Epidermal melanocyte (primary cell): Measurements from ENCODE around the gene PDLIM1.
"Not testable (repeated sequence)": the region's sequence is repeated elsewhere in the genome, so short reads cannot be mapped to it uniquely, and the experiment has no call there.

ENCODE experiments used
- DNase-seq: peaks from one replicate; pipeline ENCODE4 v3.0.0; 2011; ENCODE audit warnings: low spot score; ENCODE audit not compliant: insufficient read length

PDLIM1 gene

DNA sequence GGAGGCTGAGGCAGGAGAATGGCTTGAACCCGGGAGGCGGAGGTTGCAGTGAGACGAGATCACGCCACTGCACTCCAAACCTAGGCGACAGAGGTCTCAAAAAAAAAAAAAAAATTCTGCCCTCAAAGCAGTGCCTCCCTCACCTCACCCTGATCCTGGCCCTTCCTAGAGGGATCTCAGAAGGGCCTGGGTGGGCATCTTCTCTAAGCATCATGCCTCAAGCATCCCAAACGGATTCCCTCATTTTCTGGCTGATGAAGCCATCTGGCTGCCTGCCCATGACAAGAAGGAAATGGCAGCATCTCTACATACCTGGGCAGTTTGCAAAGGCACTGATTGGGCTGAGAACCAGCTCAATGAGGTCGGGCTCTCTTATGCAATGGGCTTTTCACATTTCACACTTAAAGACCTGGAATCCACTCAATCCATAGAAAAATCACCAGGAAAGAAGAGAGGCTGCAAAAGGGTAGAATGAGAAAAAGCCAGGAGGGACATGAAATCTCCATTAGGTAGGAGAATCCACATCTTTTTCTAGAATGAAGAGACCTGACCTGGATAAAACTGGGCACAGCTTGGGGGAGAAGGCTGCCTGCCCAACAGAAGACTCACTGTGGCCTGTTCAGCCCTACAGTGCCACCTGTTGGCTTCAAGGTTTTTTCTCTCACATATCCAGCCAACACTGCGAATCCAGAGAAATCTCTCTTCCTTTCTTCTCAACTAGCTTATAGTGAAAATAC, 48.1 kb downstream of the PDLIM1 start:
- peak; percentile 50 for DNase-seq

DNA sequence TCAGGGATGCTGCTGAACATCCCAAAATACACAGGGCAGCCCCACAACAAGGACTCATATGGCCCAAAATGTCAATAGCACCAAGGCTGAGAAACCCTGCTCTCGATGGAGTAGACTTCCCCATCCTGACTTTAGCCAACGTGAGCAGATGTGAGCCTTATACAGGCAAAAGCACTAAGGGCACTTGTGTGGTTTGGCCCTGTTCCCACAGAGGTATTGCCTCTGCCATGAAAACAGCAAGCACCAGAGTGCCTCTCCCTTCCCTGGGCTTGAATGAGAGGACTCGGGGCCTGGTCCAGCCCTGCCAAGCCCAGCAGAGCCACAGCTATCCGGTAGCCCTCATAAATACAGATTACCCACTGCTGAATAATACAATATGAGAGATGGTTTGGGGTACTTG, 49.3 kb downstream of the PDLIM1 start:
- DNase-seq: no peak

- no peak for DNase-seq
Observed at GRCh38 chr10:95240811-95241210, 50.0 kb downstream of the PDLIM1 start.

DNA sequence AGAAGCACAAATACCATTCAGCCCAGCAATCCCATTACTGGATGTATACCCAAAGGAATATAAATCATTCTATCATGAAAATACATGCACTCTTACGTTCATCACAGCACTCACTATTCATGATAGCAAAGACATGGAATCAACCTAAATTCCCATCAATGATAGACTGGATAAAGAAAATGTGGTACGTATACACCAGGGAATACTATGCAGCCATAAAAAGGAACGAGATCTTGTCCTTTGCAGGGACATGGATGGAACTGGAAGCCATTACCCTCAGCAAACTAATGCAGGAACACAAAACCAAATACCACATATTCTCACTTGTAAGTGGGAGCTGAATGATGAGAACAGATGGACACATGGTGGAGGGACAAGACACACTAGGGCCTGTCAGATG, 50.7 kb downstream of the PDLIM1 start:
- not testable (repeated sequence) for DNase-seq

GRCh38 chr10:95237376-95238170, 53.2 kb downstream of the PDLIM1 start:
- DNase-seq: no peak

GRCh38 chr10:95236068-95236903, 54.5 kb downstream of the PDLIM1 start:
- no peak for DNase-seq

DNA sequence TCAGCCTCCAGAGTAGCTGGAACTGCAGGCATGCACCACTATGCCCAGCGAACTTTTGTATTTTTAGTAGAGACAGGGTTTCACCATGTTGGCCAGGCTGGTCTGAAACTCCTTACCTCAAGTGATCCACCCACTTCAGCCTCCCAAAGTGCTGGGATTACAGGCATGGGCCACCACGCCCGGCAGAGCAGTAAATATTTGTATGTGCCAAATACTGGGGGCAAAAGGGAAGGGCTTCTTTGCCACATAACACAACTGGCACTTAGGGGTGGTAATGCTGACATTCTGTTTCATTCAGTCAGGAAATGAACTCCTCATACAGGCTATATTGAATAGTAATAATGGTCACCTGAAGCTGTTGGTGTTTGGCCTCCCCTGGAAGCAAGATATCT, 55.1 kb downstream of the PDLIM1 start:
- DNase-seq: no peak

GRCh38 chr10:95234951-95235350, 55.9 kb downstream of the PDLIM1 start:
- no peak for DNase-seq

GRCh38 chr10:95233377-95234034, 57.3 kb downstream of the PDLIM1 start:
- DNase-seq: no peak

DNA sequence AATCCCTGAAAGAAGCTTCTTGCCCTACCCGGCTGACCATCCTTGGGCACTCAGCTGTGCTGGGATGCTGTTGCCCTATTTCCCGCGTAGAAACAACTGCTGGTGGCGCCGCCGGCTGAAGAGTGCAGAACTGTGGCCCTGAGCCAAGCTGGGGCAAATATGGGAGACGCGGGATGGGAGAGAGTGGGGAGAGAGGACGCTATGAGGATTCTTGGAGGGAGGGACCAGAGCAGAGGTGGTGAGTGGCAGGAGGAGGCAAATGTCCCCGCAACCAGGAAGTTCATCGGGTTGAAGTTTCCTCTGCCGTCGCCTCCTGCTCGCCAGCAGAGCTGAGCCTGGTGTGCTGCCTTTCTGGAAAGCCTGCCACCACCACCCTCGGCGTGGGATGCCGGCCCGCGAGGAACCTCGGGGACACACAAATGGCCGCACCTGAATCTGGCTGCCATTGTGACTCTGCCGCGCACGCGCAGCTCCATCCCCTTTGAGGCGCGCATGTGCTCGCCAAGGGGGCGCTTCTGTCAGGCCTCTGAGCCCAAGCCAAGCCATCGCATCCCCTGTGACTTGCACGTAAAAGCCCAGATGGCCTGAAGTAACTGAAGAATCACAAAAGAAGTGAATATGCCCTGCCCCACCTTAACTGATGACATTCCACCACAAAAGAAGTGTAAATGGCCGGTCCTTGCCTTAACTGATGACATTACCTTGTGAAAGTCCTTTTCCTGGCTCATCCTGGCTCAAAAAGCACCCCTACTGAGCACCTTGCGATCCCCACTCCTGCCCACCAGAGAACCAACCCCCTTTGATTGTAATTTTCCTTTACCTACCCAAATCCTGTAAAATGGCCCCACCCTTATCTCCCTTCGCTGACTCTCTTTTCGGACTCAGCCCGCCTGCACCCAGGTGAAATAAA, 59.9 kb downstream of the PDLIM1 start:
- not testable (repeated sequence) for DNase-seq

DNA sequence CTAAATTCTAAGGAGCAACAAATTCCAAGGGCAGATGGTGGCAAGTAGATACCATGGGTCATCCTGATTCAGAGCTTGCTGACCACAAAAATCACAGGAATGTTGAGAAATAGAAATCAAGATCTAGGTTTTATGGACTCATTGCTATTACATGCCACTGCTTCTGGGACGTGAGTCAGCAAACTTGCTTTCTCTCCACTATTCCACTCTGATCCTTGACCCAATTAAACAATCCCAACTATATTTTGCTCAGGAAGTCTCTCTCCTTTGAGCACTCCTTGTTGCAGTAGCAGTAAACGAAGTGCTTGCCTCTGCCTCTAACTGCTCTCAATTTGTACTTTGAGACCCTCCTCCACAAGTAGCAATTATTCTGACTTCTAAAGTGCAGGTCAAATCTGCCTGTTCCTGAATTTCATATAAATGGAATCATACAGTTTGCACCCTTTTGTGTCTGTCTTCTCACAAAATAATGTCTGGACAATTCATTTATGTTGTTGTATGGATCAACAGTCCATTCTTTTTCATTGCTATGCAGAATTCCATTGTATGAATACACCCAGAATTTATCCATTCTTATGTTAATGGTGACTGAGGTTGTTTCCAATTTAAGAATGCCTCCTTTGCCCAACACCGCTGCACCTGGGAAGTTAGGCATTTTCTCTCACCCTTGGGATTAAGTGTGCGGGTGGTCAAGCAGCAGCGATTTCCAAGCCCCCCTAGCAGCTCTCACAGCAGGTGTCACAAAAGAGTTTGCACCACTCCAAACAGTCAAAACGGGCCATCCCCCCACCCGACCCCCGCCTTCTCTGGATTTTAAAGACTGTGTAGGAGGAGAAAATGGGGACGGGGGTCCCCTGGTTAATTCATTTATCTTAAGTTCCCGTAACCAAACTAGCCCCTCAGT, 60.8 kb downstream of the PDLIM1 start:
- peak; percentile 26 for DNase-seq

DNA sequence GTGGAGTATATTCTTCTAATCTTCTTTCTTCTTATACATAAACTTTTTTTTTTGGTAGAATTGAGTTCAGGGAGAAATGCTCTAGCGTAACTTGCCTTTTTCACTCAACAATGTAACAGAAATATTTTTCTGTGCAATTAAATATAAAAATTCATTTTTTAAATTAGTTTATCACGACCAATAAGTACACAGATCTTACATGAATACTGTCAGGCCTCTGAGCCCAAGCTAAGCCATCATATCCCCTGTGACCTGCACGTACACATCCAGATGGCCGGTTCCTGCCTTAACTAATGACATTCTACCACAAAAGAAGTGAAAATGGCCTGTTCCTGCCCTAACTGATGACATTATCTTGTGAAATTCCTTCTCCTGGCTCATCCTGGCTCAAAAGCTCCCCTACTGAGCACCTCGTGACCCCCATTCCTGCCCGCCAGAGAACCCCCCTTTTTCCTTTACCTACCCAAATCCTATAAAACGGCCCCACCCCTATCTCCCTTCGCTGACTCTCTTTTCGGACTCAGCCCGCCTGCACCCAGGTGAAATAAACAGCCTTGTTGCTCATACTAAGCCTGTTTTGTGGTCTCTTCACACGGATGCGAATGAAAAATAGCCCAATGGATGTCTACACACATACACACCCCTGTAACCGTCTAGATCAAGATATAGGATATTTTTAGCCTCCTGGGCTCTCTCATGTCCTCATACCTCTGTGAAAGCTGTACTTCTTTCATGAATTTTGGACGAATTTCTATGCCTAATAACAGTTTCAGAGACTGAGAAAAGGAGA, 61.7 kb downstream of the PDLIM1 start:
- DNase-seq: not testable (repeated sequence)

DNA sequence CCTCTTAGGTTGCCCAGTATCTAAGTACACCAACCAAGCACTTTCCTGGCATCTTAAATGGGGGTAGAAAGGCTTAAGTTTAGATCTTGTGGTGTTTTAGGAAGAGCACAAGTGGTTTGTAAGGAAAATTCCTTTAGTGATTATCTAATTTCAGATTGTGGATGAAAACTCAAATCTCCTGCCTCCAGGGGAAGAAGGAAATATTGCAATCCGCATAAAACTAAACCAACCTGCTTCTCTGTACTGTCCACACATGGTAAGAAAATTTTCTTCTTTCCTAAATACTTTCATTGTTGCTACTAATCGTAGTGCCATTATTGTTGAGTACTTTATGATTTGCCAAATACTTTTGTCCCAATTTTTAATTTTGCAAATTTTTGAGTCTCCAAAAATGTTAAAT, 65.7 kb downstream of the PDLIM1 start:
- DNase-seq: no peak

DNA sequence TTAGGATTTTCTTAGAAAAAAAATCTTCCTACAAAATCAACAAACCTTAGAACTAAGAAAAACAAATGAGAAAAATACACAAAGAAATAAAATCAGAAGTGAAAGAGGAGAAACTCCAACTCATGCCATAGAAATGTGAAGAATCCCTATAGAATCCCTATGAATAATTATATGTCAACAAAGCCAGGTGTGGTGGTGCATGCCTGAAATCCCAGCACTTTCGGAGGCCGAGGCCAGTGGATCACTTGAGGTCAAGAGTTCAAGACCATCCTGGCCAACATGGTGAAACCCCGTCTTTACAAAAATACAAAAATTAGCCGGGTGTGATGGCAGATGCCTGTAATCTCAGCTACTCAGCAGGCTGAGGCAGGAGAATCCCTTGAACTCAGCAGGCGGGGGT, 69.7 kb downstream of the PDLIM1 start:
- DNase-seq: no peak

DNA sequence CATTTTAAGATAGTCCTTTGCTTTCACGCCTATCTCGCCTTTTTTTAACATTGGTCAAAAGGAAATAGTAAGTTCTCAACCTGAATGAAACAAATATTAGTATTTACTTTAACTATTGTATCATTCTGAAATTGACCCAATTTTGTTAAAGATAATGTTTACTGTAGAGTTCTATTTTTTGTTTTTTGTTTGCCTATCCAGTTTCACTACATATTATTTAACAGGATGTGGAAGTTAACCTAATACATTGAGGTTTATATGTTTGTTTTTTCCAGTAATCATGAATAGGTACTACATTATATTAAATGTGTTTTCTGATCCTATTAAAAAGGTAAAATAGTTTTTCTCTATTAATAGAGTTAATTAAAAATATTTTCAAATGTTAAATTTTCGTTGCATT, 70.3 kb downstream of the PDLIM1 start:
- DNase-seq: no peak

- DNase-seq: no peak
Observed at GRCh38 chr10:95217476-95217875, 73.3 kb downstream of the PDLIM1 start.

DNA sequence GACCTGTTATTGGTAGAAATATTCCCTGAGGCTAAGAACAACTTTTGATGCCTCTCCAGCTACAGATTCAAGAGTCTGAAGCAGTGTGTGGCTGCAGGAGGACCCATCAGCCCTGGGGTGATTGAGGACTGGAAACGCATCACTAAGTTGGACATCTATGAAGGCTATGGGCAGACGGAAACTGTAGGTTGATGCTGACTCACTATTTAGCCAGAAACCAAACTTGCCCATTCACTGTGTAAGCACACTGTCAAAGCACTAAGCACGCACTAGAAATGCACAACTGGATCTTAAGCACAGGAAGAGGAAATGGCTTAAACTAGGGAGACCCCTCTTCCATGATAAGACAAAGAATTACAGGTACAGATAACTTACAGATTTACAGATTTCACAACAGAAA, 76.0 kb downstream of the PDLIM1 start:
- DNase-seq: no peak

DNA sequence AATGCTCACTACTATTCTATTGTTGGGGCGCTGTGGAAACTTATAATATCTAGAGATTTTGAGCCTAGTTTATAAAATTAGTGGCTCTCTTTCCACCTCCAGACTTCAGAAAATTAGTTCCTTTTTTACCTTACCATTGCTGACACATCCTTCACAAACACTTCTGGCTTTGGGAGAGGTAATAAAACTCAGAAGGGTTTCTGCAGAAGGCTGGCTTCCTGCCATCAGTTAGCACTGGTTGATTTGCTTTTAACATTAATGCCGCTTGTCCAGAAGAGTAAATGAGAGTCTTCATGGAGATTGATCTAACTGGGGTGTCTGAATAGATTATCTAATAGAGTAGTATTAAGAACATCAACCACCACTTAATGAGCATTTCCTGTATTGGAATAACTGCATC, 76.4 kb downstream of the PDLIM1 start:
- no peak for DNase-seq
